Caki2 (cell line): ENCODE results near the gene MAP3K5. TPM values are rescaled to one million over a fixed set of nuclear protein-coding genes. Genes with fewer than 3 reads are reported as not detected.

Source experiments
- DNase-seq: peaks from one replicate; pipeline ENCODE4 v3.0.0-alpha.2; 2015; ENCODE audit warnings: low read depth
- in situ Hi-C: cut with HindIII; loops from 2 replicates; pipeline ENCODE4 v1.10.0; 2016; ENCODE audit warnings: low sequenced_read_pairs, low pct_unique_long_range_greater_than_20kb, mixed read lengths
- total RNA-seq: library from RNA; depleted of rRNA; stranded (reverse); fragments of >200 nt; shearing (Covaris generic); gene quantifications from 2 replicates; pipeline ENCODE4 v1.2.3, GENCODE V29; 2014; ENCODE audit warnings: low replicate concordance

The MAP3K5 gene
- total RNA-seq, 1 experiment from 2014 or later: 7.0 TPM

- DNase-seq: no peak
Measured at GRCh38 chr6:136677822-136678221, 114.5 kb downstream of the MAP3K5 start.

GRCh38 chr6:136677344-136677743, 114.9 kb downstream of the MAP3K5 start:
- in situ Hi-C loops: no loop called here
- DNase-seq: no peak

More at GRCh38 chr6:136677822-136678221, 114.5 kb downstream of the MAP3K5 start:
- in situ Hi-C loops: no loop called here

GRCh38 chr6:136676075-136676474, 116.2 kb downstream of the MAP3K5 start:
- DNase-seq: no peak
- in situ Hi-C loops: no loop called here

GRCh38 chr6:136673571-136673970, 118.7 kb downstream of the MAP3K5 start:
- DNase-seq: no peak
- in situ Hi-C loops: no loop called here

- no peak for DNase-seq
- in situ Hi-C loops: no loop called here
Measured at GRCh38 chr6:136672144-136672543, 120.1 kb downstream of the MAP3K5 start.

GRCh38 chr6:136669299-136669699, 123.0 kb downstream of the MAP3K5 start:
- in situ Hi-C loops: no loop called here
- peak; percentile 91 for DNase-seq

- in situ Hi-C loops: no loop called here
- no peak for DNase-seq
Measured at GRCh38 chr6:136668571-136668970, 123.7 kb downstream of the MAP3K5 start.

GRCh38 chr6:136666041-136666440, 126.2 kb downstream of the MAP3K5 start:
- in situ Hi-C loops: no loop called here
- peak; percentile 35 for DNase-seq

GRCh38 chr6:136662347-136663237, 129.7 kb downstream of the MAP3K5 start:
- no peak for DNase-seq
- in situ Hi-C loops: no loop called here

- in situ Hi-C loops: no loop called here
- no peak for DNase-seq
Measured at GRCh38 chr6:136660727-136661126, 131.6 kb downstream of the MAP3K5 start.

- in situ Hi-C loops: no loop called here
- no peak for DNase-seq
Measured at GRCh38 chr6:136659991-136660499, 132.2 kb downstream of the MAP3K5 start.

GRCh38 chr6:136658711-136659110, 133.6 kb downstream of the MAP3K5 start:
- DNase-seq: no peak
- in situ Hi-C loops: no loop called here

GRCh38 chr6:136657666-136658065, 134.6 kb downstream of the MAP3K5 start:
- in situ Hi-C loops: no loop called here

GRCh38 chr6:136656121-136656520, 136.2 kb downstream of the MAP3K5 start:
- no peak for DNase-seq
- in situ Hi-C loops: no loop called here

More at GRCh38 chr6:136657666-136658065, 134.6 kb downstream of the MAP3K5 start:
- no peak for DNase-seq

- in situ Hi-C loops: no loop called here
- DNase-seq: no peak
Measured at GRCh38 chr6:136655239-136656014, 136.8 kb downstream of the MAP3K5 start.

- DNase-seq: no peak
- in situ Hi-C loops: no loop called here
Measured at GRCh38 chr6:136654086-136654485, 138.2 kb downstream of the MAP3K5 start.

- in situ Hi-C loops: no loop called here
- DNase-seq: no peak
Measured at GRCh38 chr6:136652656-136653055, 139.6 kb downstream of the MAP3K5 start.

- in situ Hi-C loops: no loop called here
- no peak for DNase-seq
Measured at GRCh38 chr6:136651982-136652381, 140.3 kb downstream of the MAP3K5 start.

- DNase-seq: no peak
- in situ Hi-C loops: no loop called here
Measured at GRCh38 chr6:136647363-136647852, 144.9 kb downstream of the MAP3K5 start.
